Hepatocyte (in vitro differentiated cells): ENCODE results near the gene HEMK1. TPM values are rescaled to one million over a fixed set of nuclear protein-coding genes. Genes with fewer than 3 reads are reported as not detected.
A peak's percentile ranks its signal among the peaks of the same experiment; 100 is the strongest.

ENCODE experiments used
- DNase-seq: peaks from one replicate; pipeline ENCODE4 v3.0.0-alpha.2; 2016; ENCODE audit warnings: low spot score
- H2AFZ ChIP-seq: fragments of 200-600 bp; sonication (generic); 2 replicates; pipeline ENCODE4 v1.6.0; 2016; ENCODE audit warnings: antibody characterized with exemption, mild to moderate bottlenecking
- H3K27ac ChIP-seq: fragments of 200-600 bp; sonication (generic); 2 replicates; pipeline ENCODE4 v1.5.1; 2016; ENCODE audit warnings: mild to moderate bottlenecking
- H3K27me3 ChIP-seq: fragments of 200-600 bp; sonication (generic); 2 replicates; pipeline ENCODE4 v1.6.1; 2016
- H3K36me3 ChIP-seq: fragments of 200-600 bp; sonication (generic); replicated peaks from 2 replicates; pipeline ENCODE4 v1.5.1; 2016; ENCODE audit warnings: low read depth; ENCODE audit not compliant: insufficient read depth
- H3K4me1 ChIP-seq: fragments of 200-600 bp; sonication (generic); 2 replicates; pipeline ENCODE4 v1.5.1; 2016; ENCODE audit warnings: mild to moderate bottlenecking, moderate library complexity; ENCODE audit not compliant: insufficient read depth
- H3K4me2 ChIP-seq: fragments of 200-600 bp; sonication (generic); 2 replicates; pipeline ENCODE4 v1.6.0; 2016
- H3K4me3 ChIP-seq: fragments of 200-600 bp; sonication (generic); 2 replicates; pipeline ENCODE4 v1.5.1; 2016; ENCODE audit warnings: mild to moderate bottlenecking
- H3K79me2 ChIP-seq: fragments of 200-600 bp; sonication (generic); 2 replicates; pipeline ENCODE4 v1.6.0; 2017; ENCODE audit warnings: mild to moderate bottlenecking
- H3K9me2 ChIP-seq: fragments of 200-600 bp; sonication (generic); replicated peaks from 2 replicates; pipeline ENCODE4 v1.6.0; 2017; ENCODE audit warnings: mild to moderate bottlenecking; ENCODE audit not compliant: insufficient read depth
- H3K9me3 ChIP-seq: fragments of 200-600 bp; sonication (generic); 2 replicates; pipeline ENCODE4 v1.5.1; 2016; ENCODE audit warnings: low read depth, mild to moderate bottlenecking
- H4K20me1 ChIP-seq: fragments of 200-600 bp; sonication (generic); 2 replicates; pipeline ENCODE4 v1.6.0; 2016; ENCODE audit warnings: mild to moderate bottlenecking; ENCODE audit not compliant: insufficient read depth, poor library complexity, severe bottlenecking
- EZH2 ChIP-seq: fragments of 200-600 bp; sonication (generic); IDR thresholded peaks from 2 replicates; pipeline ENCODE4 v1.6.1; 2016; ENCODE audit warnings: antibody characterized with exemption, mild to moderate bottlenecking, borderline replicate concordance
- EZH2phosphoT487 ChIP-seq: fragments of 200-600 bp; sonication (generic); IDR thresholded peaks from one replicate; pipeline ENCODE4 v1.6.1; 2018; ENCODE audit warnings: antibody characterized with exemption, mild to moderate bottlenecking, low read depth, moderate library complexity; ENCODE audit not compliant: unreplicated experiment, severe bottlenecking
- WGBS: methylation state at CpG from one replicate; pipeline ENCODE4 v1.1.6; 2016; ENCODE audit warnings: low lambda C conversion rate; ENCODE audit errors: missing lambda C conversion rate; 5-methylcytosine and 5-hydroxymethylcytosine counted together
- polyA plus RNA-seq: library from polyadenylated mRNA; unstranded; fragments of >200 nt; fragmentation: Nextera tagmentation; extraction: Ambion mirVana; gene quantifications from 2 replicates; pipeline ENCODE4 v1.2.1, GENCODE V29; 2016
- total RNA-seq: library from RNA; depleted of rRNA; stranded (reverse); fragments of >200 nt; gene quantifications from 2 replicates; pipeline ENCODE4 v1.2.3, GENCODE V29; 2014
- TF ChIP-seq, protein P1 (sequence below): fragments of 200-600 bp; sonication (generic); IDR thresholded peaks from 2 replicates; pipeline ENCODE4 v1.5.1; 2016; ENCODE audit warnings: antibody characterized with exemption, mild to moderate bottlenecking; ENCODE audit not compliant: poor library complexity

The HEMK1 gene
- total and polyA plus RNA-seq, 2 experiments from 2014 or later: 18.6 to 27.2 TPM

DNA sequence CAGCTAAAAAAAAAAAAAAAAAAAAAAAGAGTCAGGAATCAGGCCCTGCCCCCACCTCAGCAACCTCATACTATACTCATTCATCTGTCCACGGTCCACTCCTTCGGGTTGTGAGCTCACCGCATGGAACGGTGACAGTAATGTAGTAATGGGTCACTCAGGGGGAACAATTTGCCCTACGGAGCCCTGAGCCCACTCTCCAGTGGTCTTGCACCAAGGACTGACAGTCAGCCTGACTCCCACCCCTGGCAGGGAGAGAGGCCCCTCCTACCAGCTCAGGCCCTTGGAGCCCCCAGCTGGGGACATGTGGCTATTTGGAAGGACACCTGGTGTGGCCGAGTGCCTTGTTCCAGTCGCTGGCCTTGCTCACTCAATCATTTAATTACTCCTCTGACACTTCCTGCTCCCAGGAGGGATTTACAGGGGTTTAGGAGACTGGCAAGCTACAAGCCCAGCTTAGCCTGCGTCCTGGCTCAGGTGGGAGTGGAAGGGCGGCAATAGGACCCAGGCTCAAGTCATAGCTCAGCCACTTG lies 46.0 kb upstream of the HEMK1 start:
- Histone ChIP-seq H3K4me1 (no peaks in the 10 kb centered on the region), H4K20me1 (no peaks in the 10 kb centered on the region), H3K4me2 (no peak overlapping the region), H3K9me3 (no peaks in the 10 kb centered on the region), H3K79me2 (no peaks in the 10 kb centered on the region), H3K36me3 (no peaks in the 10 kb centered on the region), H3K27ac (no peak overlapping the region), H3K4me3 (no peak overlapping the region), H3K27me3 (peaks cover 4% of the 10 kb centered on the region), H3K9me2 (no peaks in the 10 kb centered on the region), H2AFZ (no peak overlapping the region)
- DNase-seq: no peak
- TF ChIP-seq EZH2phosphoT487 (no peak), EZH2 (no peak)
- TF ChIP-seq, protein P1, sequence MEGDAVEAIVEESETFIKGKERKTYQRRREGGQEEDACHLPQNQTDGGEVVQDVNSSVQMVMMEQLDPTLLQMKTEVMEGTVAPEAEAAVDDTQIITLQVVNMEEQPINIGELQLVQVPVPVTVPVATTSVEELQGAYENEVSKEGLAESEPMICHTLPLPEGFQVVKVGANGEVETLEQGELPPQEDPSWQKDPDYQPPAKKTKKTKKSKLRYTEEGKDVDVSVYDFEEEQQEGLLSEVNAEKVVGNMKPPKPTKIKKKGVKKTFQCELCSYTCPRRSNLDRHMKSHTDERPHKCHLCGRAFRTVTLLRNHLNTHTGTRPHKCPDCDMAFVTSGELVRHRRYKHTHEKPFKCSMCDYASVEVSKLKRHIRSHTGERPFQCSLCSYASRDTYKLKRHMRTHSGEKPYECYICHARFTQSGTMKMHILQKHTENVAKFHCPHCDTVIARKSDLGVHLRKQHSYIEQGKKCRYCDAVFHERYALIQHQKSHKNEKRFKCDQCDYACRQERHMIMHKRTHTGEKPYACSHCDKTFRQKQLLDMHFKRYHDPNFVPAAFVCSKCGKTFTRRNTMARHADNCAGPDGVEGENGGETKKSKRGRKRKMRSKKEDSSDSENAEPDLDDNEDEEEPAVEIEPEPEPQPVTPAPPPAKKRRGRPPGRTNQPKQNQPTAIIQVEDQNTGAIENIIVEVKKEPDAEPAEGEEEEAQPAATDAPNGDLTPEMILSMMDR: no peak
- WGBS: 66% methylated on average over 9 of the region's 9 CpGs

DNA sequence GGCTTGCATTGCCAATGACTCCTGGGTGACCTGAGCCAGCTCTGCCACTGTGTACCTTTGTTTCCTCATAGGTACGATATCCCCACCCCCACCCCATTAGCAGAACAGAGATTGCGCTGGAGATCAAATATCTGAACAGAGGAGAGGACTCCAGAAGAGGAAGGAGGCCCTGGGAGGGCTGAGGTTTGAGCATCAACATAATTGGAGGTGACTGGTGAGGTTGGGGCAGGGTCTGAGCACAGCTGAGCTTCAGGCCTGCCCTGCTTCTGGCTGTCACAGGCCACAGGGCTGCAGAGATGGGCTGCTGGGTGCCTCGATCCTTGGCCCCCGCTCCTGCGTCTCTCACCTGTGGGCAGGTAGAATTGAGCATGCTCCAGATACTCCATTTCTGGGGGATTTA lies 44.6 kb upstream of the HEMK1 start:
- no peak for DNase-seq
- no peak overlapping the region for H3K4me3 ChIP-seq
- H3K4me1 ChIP-seq: peaks cover under 1% of the 10 kb centered on the region
- H3K36me3 ChIP-seq: no peaks in the 10 kb centered on the region
- H3K4me2 ChIP-seq: no peak overlapping the region
- no peak for TF ChIP-seq EZH2phosphoT487
- no peak for TF ChIP-seq EZH2
- TF ChIP-seq, protein P1: no peak
- no peaks in the 10 kb centered on the region for H3K9me2 ChIP-seq
- H2AFZ ChIP-seq: no peak overlapping the region
- H3K27me3 ChIP-seq: peaks cover 10% of the 10 kb centered on the region
- 79% methylated on average over 5 of the region's 5 CpGs for WGBS
- no peaks in the 10 kb centered on the region for H3K79me2 ChIP-seq
- no peaks in the 10 kb centered on the region for H3K9me3 ChIP-seq
- no peak overlapping the region for H3K27ac ChIP-seq
- H4K20me1 ChIP-seq: no peaks in the 10 kb centered on the region

DNA sequence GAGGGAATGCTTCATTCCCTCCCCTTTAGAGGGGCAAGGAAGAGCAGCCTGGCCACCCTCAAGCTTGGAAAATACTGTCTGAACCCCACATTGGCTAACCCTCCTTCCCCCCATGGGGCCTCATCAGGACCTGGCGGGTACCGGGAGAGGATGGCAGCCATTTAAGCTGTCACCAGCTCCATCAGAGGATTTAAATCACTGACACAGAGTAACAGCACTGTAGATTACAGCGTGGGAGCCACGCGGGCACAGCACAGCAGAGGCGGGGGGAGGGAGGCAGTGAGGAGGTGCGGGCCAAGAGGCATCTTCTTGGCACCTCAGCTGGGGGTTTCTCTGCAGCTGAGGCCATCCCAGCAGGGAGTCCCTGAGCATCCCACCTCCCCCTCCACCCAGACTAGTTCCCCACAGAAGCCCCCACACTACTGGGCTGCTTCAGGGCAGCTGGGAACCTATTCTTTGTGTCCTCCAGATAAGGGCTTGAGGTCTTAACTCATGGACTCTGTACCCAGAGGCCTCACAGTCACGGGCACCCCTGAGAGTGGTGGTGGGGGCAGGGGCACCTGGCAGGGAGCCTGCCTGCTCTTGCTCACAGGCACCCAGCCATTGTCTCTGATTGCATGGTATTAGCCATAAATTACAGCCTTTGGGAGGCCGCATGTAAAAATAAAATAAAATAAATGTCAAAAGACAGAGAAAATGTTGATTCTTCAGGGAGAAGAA lies 44.0 kb upstream of the HEMK1 start:
- Histone ChIP-seq H3K9me2 (no peaks in the 10 kb centered on the region), H3K9me3 (no peaks in the 10 kb centered on the region), H3K36me3 (no peaks in the 10 kb centered on the region), H2AFZ (no peak overlapping the region), H3K4me1 (peaks cover 4% of the 10 kb centered on the region), H4K20me1 (no peaks in the 10 kb centered on the region), H3K4me2 (no peak overlapping the region), H3K4me3 (no peak overlapping the region), H3K79me2 (no peaks in the 10 kb centered on the region), H3K27me3 (peaks cover 10% of the 10 kb centered on the region), H3K27ac (no peak overlapping the region)
- DNase-seq: peak; percentile 29
- 65% methylated on average over 9 of the region's 9 CpGs for WGBS
- TF ChIP-seq, protein P1: no peak
- TF ChIP-seq EZH2phosphoT487 (no peak), EZH2 (no peak)

DNA sequence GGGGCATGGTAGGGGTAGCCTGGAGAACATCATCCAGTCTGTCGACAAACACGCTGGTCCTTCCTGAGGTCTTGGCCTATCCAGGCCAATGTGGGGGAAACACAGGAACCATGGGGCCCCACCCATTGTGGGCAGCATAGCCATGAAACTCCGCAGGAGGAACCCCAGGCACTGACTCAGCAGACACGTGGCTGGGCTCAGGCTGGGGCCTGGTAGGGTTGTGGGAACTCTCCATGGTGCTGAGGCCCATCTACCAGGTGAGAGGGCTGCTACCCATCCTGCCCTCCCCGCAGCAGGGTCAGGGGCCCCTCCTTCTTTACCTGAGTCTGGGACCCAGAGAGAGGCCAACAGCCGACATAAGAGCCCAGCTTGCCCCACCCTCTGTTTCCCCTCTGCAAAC lies 43.3 kb upstream of the HEMK1 start:
- Histone ChIP-seq H3K27me3 (peaks cover 16% of the 10 kb centered on the region), H3K4me1 (peaks cover 4% of the 10 kb centered on the region), H3K4me2 (no peak overlapping the region), H3K79me2 (no peaks in the 10 kb centered on the region), H3K36me3 (no peaks in the 10 kb centered on the region), H2AFZ (no peak overlapping the region), H4K20me1 (no peaks in the 10 kb centered on the region), H3K27ac (no peak overlapping the region), H3K9me2 (no peaks in the 10 kb centered on the region), H3K9me3 (no peaks in the 10 kb centered on the region), H3K4me3 (no peak overlapping the region)
- 38% methylated on average over 6 of the region's 6 CpGs for WGBS
- peak; percentile 90 for DNase-seq
- no peak for TF ChIP-seq EZH2phosphoT487
- TF ChIP-seq, protein P1: no peak
